ENCODE results near the gene MYOM3.

The MYOM3 gene

GRCh38 chr1:24138476-24139221 is 26.7 kb upstream of the MYOM3 start:
- DNase-seq (ENCODE audit: low spot score), result no peak

- DNase-seq (ENCODE audit: low spot score), result no peak
Observed at GRCh38 chr1:24136956-24137539, 25.1 kb upstream of the MYOM3 start.

GRCh38 chr1:24134376-24134775 is 22.4 kb upstream of the MYOM3 start:
- DNase-seq (ENCODE audit: low spot score), result no peak

GRCh38 chr1:24133819-24134218 is 21.9 kb upstream of the MYOM3 start:
- no peak for DNase-seq (ENCODE audit: low spot score)

- no peak for DNase-seq (ENCODE audit: low spot score)
Observed at GRCh38 chr1:24130385-24130784, 18.4 kb upstream of the MYOM3 start.

- DNase-seq (ENCODE audit: low spot score), result no peak
Observed at GRCh38 chr1:24127801-24128363, 15.9 kb upstream of the MYOM3 start.

GRCh38 chr1:24127134-24127800 is 15.3 kb upstream of the MYOM3 start:
- no peak for DNase-seq (ENCODE audit: low spot score)

GRCh38 chr1:24126672-24127023 is 14.7 kb upstream of the MYOM3 start:
- DNase-seq (ENCODE audit: low spot score), result no peak

- DNase-seq (ENCODE audit: low spot score), result no peak
Observed at GRCh38 chr1:24126018-24126671, 14.2 kb upstream of the MYOM3 start.

GRCh38 chr1:24125456-24125855 is 13.5 kb upstream of the MYOM3 start:
- no peak for DNase-seq (ENCODE audit: low spot score)

GRCh38 chr1:24124980-24125379 is 13.0 kb upstream of the MYOM3 start:
- no peak for DNase-seq (ENCODE audit: low spot score)

- no peak for DNase-seq (ENCODE audit: low spot score)
Observed at GRCh38 chr1:24123611-24124010, 11.7 kb upstream of the MYOM3 start.

GRCh38 chr1:24122776-24123175 is 10.8 kb upstream of the MYOM3 start:
- no peak for DNase-seq (ENCODE audit: low spot score)

- no peak for DNase-seq (ENCODE audit: low spot score)
Observed at GRCh38 chr1:24121406-24121805, 9.5 kb upstream of the MYOM3 start.

GRCh38 chr1:24120965-24121364 is 9.0 kb upstream of the MYOM3 start:
- DNase-seq (ENCODE audit: low spot score), result no peak

- no peak for DNase-seq (ENCODE audit: low spot score)
Observed at GRCh38 chr1:24119859-24120756, 8.2 kb upstream of the MYOM3 start.

- DNase-seq (ENCODE audit: low spot score), result no peak
Observed at GRCh38 chr1:24119489-24119858, 7.5 kb upstream of the MYOM3 start.

GRCh38 chr1:24118410-24119242 is 6.7 kb upstream of the MYOM3 start:
- DNase-seq (ENCODE audit: low spot score), result no peak

- no peak for DNase-seq (ENCODE audit: low spot score)
Observed at GRCh38 chr1:24117722-24118409, 5.9 kb upstream of the MYOM3 start.

- no peak for DNase-seq (ENCODE audit: low spot score)
Observed at GRCh38 chr1:24117132-24117531, 5.2 kb upstream of the MYOM3 start.
